Left ventricle myocardium superior (tissue), 1 donor: ENCODE results near the gene TBC1D1. TPM values are rescaled to one million over a fixed set of nuclear protein-coding genes. Genes with fewer than 3 reads are reported as not detected.
A peak's percentile ranks its signal among the peaks of the same experiment; 100 is the strongest.

Experiments used
- ATAC-seq: fragments of 200-7000 bp; cut with Tn5 transposase; one replicate; pipeline ENCODE4 v1.9.1; 2020; ENCODE audit warnings: mild to moderate bottlenecking, moderate library complexity
- DNase-seq: peaks from one replicate; pipeline ENCODE4 v3.0.0-alpha.2; 2020
- intact Hi-C: fragments of 100-400 bp; cut with micrococcal nuclease; formaldehyde crosslinking; loops from one replicate; pipeline ENCODE4 v1.11.0; 2022
- total RNA-seq: library from RNA; stranded (reverse); fragmentation: NEBNext Ultra II Directional; extraction: Animal tissue kit (Norgen Biotek cat#: 25700); gene quantifications from one replicate; pipeline ENCODE4 v1.2.1, GENCODE V29; 2021
- donor health status: DM: no; HTN: yes; CAD: no; lungs with severe emphysema.

Gene TBC1D1
- total RNA-seq, 1 donor from 2014 or later = 118 TPM

GRCh38 chr4:38179690-38180377 lies 288.9 kb downstream of the TBC1D1 start:
- ATAC-seq (peak; percentile 63), DNase-seq (peak; percentile 68)
- intact Hi-C loops = loop anchor here (2.0 to 10.0 kb wide), 4 partner anchors 115 to 551 kb away; no protein-coding TSS in a partner anchor

- ATAC-seq (no peak), DNase-seq (no peak)
- intact Hi-C loops = loop anchor here (5.0 kb wide), 1 partner anchor 137 kb away; no protein-coding TSS in a partner anchor
Measured at GRCh38 chr4:38180456-38180855, 289.6 kb downstream of the TBC1D1 start.

- ATAC-seq (no peak), DNase-seq (no peak)
- intact Hi-C loops = loop anchor here (5.0 kb wide), 1 partner anchor 136 kb away; no protein-coding TSS in a partner anchor
Measured at GRCh38 chr4:38181286-38181685, 290.4 kb downstream of the TBC1D1 start.

GRCh38 chr4:38182334-38182998 lies 291.6 kb downstream of the TBC1D1 start:
- DNase-seq = no peak
- no peak for ATAC-seq
- intact Hi-C loops = loop anchor here (5.0 kb wide), 1 partner anchor 135 kb away; no protein-coding TSS in a partner anchor

GRCh38 chr4:38184404-38184803 lies 293.5 kb downstream of the TBC1D1 start:
- intact Hi-C loops = loop anchor here (5.0 kb wide), 1 partner anchor 133 kb away; no protein-coding TSS in a partner anchor
- DNase-seq (no peak), ATAC-seq (no peak)

GRCh38 chr4:38185406-38186144 lies 294.7 kb downstream of the TBC1D1 start:
- ATAC-seq = no peak
- intact Hi-C loops = no loop called here

GRCh38 chr4:38188136-38188535 lies 297.3 kb downstream of the TBC1D1 start:
- intact Hi-C loops = no loop called here
- DNase-seq (no peak), ATAC-seq (no peak)

More at GRCh38 chr4:38185406-38186144, 294.7 kb downstream of the TBC1D1 start:
- no peak for DNase-seq

- intact Hi-C loops = no loop called here
- ATAC-seq (no peak), DNase-seq (no peak)
Measured at GRCh38 chr4:38188631-38189101, 297.8 kb downstream of the TBC1D1 start.

Other genes with a start within 250 kb of the TBC1D1 start
- gene RELL1, start 204.7 kb upstream of the TBC1D1 start, total RNA-seq = 21.9 TPM
- 12.8 TPM for gene PGM2, start 64.4 kb upstream of the TBC1D1 start, total RNA-seq
- 1.0 TPM for gene PTTG2, start 69.3 kb downstream of the TBC1D1 start, total RNA-seq